ENCODE results near the gene SLC7A1. TPM values are rescaled to one million over a fixed set of nuclear protein-coding genes. Genes with fewer than 3 reads are reported as not detected.

SLC7A1 gene
- total RNA-seq, 2 experiments from 2014 or later, result 175 to 184 TPM

- ChIA-PET CTCF (no interaction called here), POLR2A (no interaction called here)
These were observed 6.3 kb downstream of the SLC7A1 start for GRCh38 chr13:29589234-29589633.

- CTCF ChIA-PET, result no interaction called here
- POLR2A ChIA-PET, result no interaction called here
These were observed 7.8 kb downstream of the SLC7A1 start for GRCh38 chr13:29587645-29588044.

- POLR2A ChIA-PET, result interaction anchor here (0.5 kb wide), 2 partner anchors 15 to 106 kb away, joined by 3 read pairs; no protein-coding TSS in a partner anchor
- CTCF ChIA-PET, result no interaction called here
These were observed 12.3 kb downstream of the SLC7A1 start for GRCh38 chr13:29583073-29583785.

GRCh38 chr13:29582171-29582570, 13.3 kb downstream of the SLC7A1 start:
- POLR2A ChIA-PET, result no interaction called here
- CTCF ChIA-PET, result no interaction called here

GRCh38 chr13:29581666-29582065, 13.8 kb downstream of the SLC7A1 start:
- ChIA-PET CTCF (no interaction called here), POLR2A (no interaction called here)

GRCh38 chr13:29579094-29579493, 16.4 kb downstream of the SLC7A1 start:
- POLR2A ChIA-PET, result interaction anchor here (0.7 kb wide), 1 partner anchor 16 kb away, joined by 4 read pairs; the partner anchor contains the start of gene SLC7A1
- CTCF ChIA-PET, result no interaction called here

- POLR2A ChIA-PET, result no interaction called here
- CTCF ChIA-PET, result no interaction called here
These were observed 17.0 kb downstream of the SLC7A1 start for GRCh38 chr13:29578300-29579085.

- POLR2A ChIA-PET, result no interaction called here
These were observed 18.1 kb downstream of the SLC7A1 start for GRCh38 chr13:29577136-29578051.

GRCh38 chr13:29576581-29576980, 18.9 kb downstream of the SLC7A1 start:
- ChIA-PET CTCF (interaction anchor here (1.0 kb wide), 1 partner anchor 68 kb away, joined by 3 read pairs; no protein-coding TSS in a partner anchor), POLR2A (no interaction called here)

More at GRCh38 chr13:29577136-29578051, 18.1 kb downstream of the SLC7A1 start:
- CTCF ChIA-PET, result interaction anchor here (1.0 kb wide), 1 partner anchor 69 kb away, joined by 3 read pairs; no protein-coding TSS in a partner anchor

GRCh38 chr13:29575098-29575497, 20.4 kb downstream of the SLC7A1 start:
- POLR2A ChIA-PET, result no interaction called here

GRCh38 chr13:29573190-29573589, 22.3 kb downstream of the SLC7A1 start:
- CTCF ChIA-PET, result no interaction called here
- POLR2A ChIA-PET, result no interaction called here

More at GRCh38 chr13:29575098-29575497, 20.4 kb downstream of the SLC7A1 start:
- CTCF ChIA-PET, result no interaction called here

GRCh38 chr13:29572575-29572974, 22.9 kb downstream of the SLC7A1 start:
- ChIA-PET POLR2A (no interaction called here), CTCF (no interaction called here)

GRCh38 chr13:29571876-29572570, 23.5 kb downstream of the SLC7A1 start:
- POLR2A ChIA-PET, result no interaction called here
- CTCF ChIA-PET, result no interaction called here

GRCh38 chr13:29570051-29570654, 25.3 kb downstream of the SLC7A1 start:
- CTCF ChIA-PET, result no interaction called here
- POLR2A ChIA-PET, result no interaction called here

GRCh38 chr13:29569253-29570050, 26.0 kb downstream of the SLC7A1 start:
- ChIA-PET CTCF (no interaction called here), POLR2A (no interaction called here)

- POLR2A ChIA-PET, result no interaction called here
- CTCF ChIA-PET, result no interaction called here
These were observed 26.8 kb downstream of the SLC7A1 start for GRCh38 chr13:29568731-29569130.

- POLR2A ChIA-PET, result no interaction called here
- CTCF ChIA-PET, result interaction anchor here (0.9 kb wide), 1 partner anchor 22 kb away, joined by 3 read pairs; no protein-coding TSS in a partner anchor
These were observed 28.1 kb downstream of the SLC7A1 start for GRCh38 chr13:29567411-29567810.

GRCh38 chr13:29566206-29566605, 29.3 kb downstream of the SLC7A1 start:
- ChIA-PET CTCF (no interaction called here), POLR2A (no interaction called here)

Measured in activated CD8-positive, alpha-beta memory T cell treated with anti-CD3 and anti-CD28 coated beads for 36 hours (primary cell).